ENCODE results near the gene GALNT14.

Gene GALNT14

GRCh38 chr2:31003749-31004148, 134.5 kb downstream of the GALNT14 start:
- DNase-seq, result no peak

- no peak for DNase-seq
Measured at GRCh38 chr2:31002537-31003150, 135.6 kb downstream of the GALNT14 start.

DNA sequence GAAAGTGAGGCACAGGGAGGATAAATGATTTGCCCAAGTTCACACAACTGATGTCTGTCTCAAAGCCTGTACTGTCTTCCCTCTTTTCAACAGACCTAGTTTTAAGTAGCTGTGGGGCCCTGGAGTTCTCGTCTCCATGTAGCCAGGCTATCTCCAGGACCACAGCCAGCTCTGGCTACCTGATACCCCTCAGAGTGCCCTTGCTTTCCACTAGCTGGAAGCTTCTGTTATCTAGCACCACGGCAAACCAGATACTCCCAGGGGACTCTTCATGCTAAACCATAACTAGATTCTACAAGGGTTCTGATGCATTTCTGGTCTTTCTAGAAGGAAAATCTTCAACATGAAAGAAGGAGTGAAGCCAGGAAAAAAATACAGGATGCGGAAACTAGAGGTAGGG, 137.3 kb downstream of the GALNT14 start:
- DNase-seq, result no peak

- no peak for DNase-seq
Measured at GRCh38 chr2:30998672-30999071, 139.6 kb downstream of the GALNT14 start.

GRCh38 chr2:30997979-30998378, 140.3 kb downstream of the GALNT14 start:
- DNase-seq, result no peak

- DNase-seq, result no peak
Measured at GRCh38 chr2:30994227-30995056, 143.8 kb downstream of the GALNT14 start.

- DNase-seq, result no peak
Measured at GRCh38 chr2:30992781-30993180, 145.5 kb downstream of the GALNT14 start.

DNA sequence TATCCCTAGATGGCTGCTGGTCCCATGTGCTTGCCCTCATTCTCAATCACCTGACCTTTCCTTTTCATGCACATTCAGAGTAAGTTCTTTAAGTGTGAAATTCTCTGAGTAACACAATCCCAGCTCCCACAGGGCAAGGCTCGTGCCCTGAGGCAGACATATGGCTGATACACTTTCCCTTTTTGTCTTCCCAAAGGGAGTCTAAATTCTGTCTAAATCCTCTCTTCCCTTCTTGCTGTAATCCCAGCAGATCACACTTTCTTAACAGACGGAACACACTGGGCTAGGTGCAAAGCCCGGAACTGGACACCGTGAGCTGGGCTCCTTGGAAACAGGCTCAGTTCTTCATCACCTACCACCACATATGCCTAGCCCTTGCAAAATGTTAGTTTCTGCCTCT, 147.6 kb downstream of the GALNT14 start:
- DNase-seq, result no peak

DNA sequence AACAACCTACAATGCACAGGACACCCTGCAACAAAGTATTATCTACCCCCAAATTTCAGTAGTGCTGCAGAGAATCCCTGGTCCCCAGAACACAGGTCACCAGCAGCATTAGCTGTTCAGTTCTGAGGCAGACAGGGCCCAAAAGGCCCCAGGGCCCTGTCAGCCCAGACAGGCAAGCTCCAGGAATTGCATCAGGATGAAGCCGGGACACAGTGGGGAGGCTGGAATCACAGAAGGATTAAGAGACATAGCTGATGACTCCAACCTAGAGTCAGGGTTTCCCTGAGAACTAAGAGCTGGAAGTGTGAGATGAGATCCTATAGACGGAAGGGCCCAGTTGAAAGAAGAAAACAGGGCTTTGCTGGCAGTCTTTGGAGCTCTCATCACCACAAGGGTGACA, 148.1 kb downstream of the GALNT14 start:
- no peak for DNase-seq

GRCh38 chr2:30989746-30990145, 148.5 kb downstream of the GALNT14 start:
- no peak for DNase-seq

DNA sequence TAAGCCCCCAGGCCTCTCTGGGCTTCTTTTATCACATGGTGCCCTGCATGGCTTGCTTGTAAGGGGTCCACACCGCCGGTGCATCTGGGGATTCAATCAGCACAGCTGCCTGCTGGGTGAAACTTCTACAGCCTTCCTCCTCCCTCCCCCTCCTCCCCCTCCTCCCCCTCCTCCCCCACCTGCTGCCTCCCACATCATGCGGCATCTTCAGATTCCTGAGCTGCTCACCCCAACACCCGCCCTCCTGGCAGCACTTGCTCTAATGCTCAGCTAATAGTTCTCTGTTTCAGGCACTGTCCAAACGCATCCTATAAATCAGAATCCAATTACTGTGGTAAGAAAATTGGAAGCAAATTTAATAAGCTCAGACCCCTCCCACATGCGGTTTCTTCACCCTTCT, 150.7 kb downstream of the GALNT14 start:
- no peak for DNase-seq

- DNase-seq, result no peak
Measured at GRCh38 chr2:30986231-30986580, 152.0 kb downstream of the GALNT14 start.

DNA sequence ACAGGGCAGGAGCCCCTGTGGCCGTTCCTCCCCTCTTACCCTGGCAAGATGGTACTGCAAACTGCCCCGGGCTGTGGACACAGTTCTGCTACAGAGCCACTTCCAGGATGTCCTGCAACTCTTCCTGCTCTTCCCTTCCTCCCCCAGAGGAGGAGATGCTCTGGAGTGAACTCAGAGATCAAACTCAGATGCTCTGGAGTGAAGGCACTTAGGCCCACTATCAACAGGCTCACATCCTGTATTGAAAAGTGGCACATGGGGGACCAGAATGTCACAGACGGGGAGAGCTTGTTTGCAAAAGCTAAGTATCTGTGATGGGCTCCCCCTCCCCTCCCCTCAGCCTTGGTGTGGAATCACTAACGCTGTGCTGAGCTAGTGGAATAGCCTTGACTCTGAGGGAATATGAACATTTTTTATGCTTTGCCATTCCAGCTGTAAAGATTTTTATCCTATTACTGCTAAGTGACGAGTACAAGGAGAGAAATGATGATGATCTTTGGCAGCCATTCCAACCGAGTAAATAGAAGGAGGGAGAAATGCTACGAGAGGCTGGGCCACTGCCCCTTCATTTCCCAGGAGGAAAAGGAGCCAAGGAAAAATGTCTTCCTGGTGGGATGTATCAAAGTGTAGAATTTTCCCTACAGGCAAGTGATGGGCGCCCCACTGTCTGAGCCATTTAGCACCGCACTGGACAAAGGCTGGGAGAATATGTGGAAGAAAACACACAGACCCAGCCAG, 152.6 kb downstream of the GALNT14 start:
- DNase-seq, result no peak

DNA sequence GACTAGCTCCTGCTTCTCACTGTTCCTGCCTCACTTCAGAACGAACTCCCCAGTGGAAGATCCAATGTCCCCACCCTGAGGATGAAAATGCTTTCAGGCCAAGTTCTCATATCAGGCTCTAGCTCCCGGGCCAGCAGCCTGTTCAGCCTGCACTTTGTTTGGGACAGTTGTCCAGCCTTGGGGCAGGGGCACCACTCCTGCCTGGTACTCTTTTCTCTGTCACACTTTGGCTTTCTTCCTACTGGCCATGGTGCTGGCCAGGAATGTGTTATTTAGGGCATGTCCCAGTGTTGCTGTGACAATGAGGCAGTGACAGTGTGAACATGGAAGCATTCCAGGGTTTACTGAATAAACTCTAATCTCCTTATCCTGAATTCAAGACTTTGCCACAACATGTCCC, 154.1 kb downstream of the GALNT14 start:
- DNase-seq, result no peak

- DNase-seq, result no peak
Measured at GRCh38 chr2:30981510-30981909, 156.7 kb downstream of the GALNT14 start.

DNA sequence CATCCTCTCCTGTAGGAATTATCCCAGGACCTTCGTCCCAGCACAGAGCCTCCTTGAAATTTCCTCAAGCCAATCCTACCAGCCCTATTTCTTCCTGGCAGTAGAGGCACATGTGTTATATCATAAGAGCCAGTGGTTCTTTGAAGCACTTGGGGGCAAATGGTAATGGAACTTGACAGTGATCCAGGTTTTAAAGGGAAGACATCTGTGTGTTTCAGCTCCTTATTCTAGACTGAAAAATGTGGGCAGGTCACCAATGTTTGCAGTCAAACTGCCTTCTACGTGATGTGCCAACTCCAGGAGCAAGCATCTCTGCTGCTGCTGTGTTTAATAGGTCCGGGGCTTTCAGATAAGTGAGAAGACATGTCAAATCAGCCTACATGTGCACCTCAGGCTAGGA, 157.1 kb downstream of the GALNT14 start:
- no peak for DNase-seq

GRCh38 chr2:30979822-30980245, 158.4 kb downstream of the GALNT14 start:
- peak; percentile 53 for DNase-seq

DNA sequence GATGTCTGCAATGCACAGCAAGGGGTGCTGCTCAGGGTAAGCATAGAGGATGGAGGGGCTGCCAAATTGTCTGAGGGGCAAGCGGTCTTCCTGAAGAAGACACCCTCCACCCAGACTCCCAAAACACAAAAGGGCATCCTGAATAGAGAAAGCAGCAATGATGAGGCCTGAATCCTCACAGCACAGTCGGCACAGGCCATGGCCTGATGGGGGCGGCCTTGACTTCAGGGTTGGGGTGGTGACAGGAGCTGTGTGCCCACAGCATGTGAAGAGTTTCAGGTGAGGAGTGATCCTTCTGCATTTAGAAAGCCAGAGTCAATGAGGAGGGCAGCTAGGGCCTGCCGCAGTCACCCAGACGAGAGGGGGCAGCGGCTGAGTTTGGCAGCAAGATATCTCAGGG, 159.4 kb downstream of the GALNT14 start:
- no peak for DNase-seq

GRCh38 chr2:30978044-30978443, 160.2 kb downstream of the GALNT14 start:
- no peak for DNase-seq

- no peak for DNase-seq
Measured at GRCh38 chr2:30975156-30975555, 163.1 kb downstream of the GALNT14 start.

GRCh38 chr2:30974554-30974953, 163.7 kb downstream of the GALNT14 start:
- DNase-seq, result no peak

- DNase-seq, result no peak
Measured at GRCh38 chr2:30974092-30974491, 164.1 kb downstream of the GALNT14 start.

GRCh38 chr2:30971231-30972025, 166.8 kb downstream of the GALNT14 start:
- no peak for DNase-seq
